Activated CD8-positive, alpha-beta memory T cell treated with anti-CD3 and anti-CD28 coated beads, Interleukin-2, amount 50 U/mL, for 24 hours (primary cell): ENCODE measurements around the gene ARHGEF28.

Source experiments
- DNase-seq: peaks from one replicate; pipeline ENCODE4 v3.0.0-alpha.2; 2020; ENCODE audit errors: extremely low read depth

The ARHGEF28 gene

GRCh38 chr5:73619606-73620333, 6.2 kb upstream of the ARHGEF28 start:
- DNase-seq = no peak

- DNase-seq = no peak
These were observed 5.7 kb upstream of the ARHGEF28 start for GRCh38 chr5:73620334-73620687.

- no peak for DNase-seq
These were observed 2.9 kb upstream of the ARHGEF28 start for GRCh38 chr5:73623060-73623459.

GRCh38 chr5:73623901-73624404, 2.0 kb upstream of the ARHGEF28 start:
- no peak for DNase-seq

GRCh38 chr5:73624888-73625287, 1.1 kb upstream of the ARHGEF28 start:
- DNase-seq = no peak

- no peak for DNase-seq
These were observed 538 bp upstream of the ARHGEF28 start for GRCh38 chr5:73625372-73625943.

- DNase-seq = no peak
These were observed 868 bp downstream of the ARHGEF28 start for GRCh38 chr5:73626814-73627313.

- DNase-seq = no peak
These were observed 3.5 kb downstream of the ARHGEF28 start for GRCh38 chr5:73629456-73629855.

- no peak for DNase-seq
These were observed 4.8 kb downstream of the ARHGEF28 start for GRCh38 chr5:73630765-73631164.

GRCh38 chr5:73631500-73631899, 5.5 kb downstream of the ARHGEF28 start:
- no peak for DNase-seq

- no peak for DNase-seq
These were observed 7.1 kb downstream of the ARHGEF28 start for GRCh38 chr5:73633060-73633459.

- DNase-seq = no peak
These were observed 10.4 kb downstream of the ARHGEF28 start for GRCh38 chr5:73636408-73636807.

- DNase-seq = no peak
These were observed 11.6 kb downstream of the ARHGEF28 start for GRCh38 chr5:73637565-73637964.

- DNase-seq = no peak
These were observed 12.5 kb downstream of the ARHGEF28 start for GRCh38 chr5:73638344-73639095.

- no peak for DNase-seq
These were observed 14.9 kb downstream of the ARHGEF28 start for GRCh38 chr5:73640861-73641320.

GRCh38 chr5:73641811-73642210, 15.8 kb downstream of the ARHGEF28 start:
- DNase-seq = no peak

GRCh38 chr5:73642344-73642743, 16.3 kb downstream of the ARHGEF28 start:
- DNase-seq = no peak

GRCh38 chr5:73644385-73644963, 18.5 kb downstream of the ARHGEF28 start:
- no peak for DNase-seq

- DNase-seq = no peak
These were observed 21.7 kb downstream of the ARHGEF28 start for GRCh38 chr5:73647721-73648120.

GRCh38 chr5:73648515-73648914, 22.5 kb downstream of the ARHGEF28 start:
- no peak for DNase-seq

- no peak for DNase-seq
These were observed 23.9 kb downstream of the ARHGEF28 start for GRCh38 chr5:73649926-73650325.

GRCh38 chr5:73652391-73652790, 26.4 kb downstream of the ARHGEF28 start:
- no peak for DNase-seq
